Endothelial cell (in vitro differentiated cells): ENCODE results near the gene GDF15. TPM values are rescaled to one million over a fixed set of nuclear protein-coding genes. Genes with fewer than 3 reads are reported as not detected.
"Not testable (repeated sequence)": the region's sequence is repeated elsewhere in the genome, so short reads cannot be mapped to it uniquely, and the experiment has no call there.

Experiments used
- DNase-seq: peaks from one replicate; pipeline ENCODE4 v3.0.0; 2021; ENCODE audit warnings: low spot score
- H3K27ac Mint-ChIP-seq: one replicate; pipeline ENCODE4 v1.8.0; 2021; ENCODE audit warnings: mixed read lengths, inconsistent platforms; ENCODE audit not compliant: unreplicated experiment
- H3K27me3 Mint-ChIP-seq: one replicate; pipeline ENCODE4 v1.8.0; 2021; ENCODE audit warnings: mild to moderate bottlenecking, moderate library complexity, mixed read lengths, inconsistent platforms; ENCODE audit not compliant: unreplicated experiment
- H3K36me3 Mint-ChIP-seq: one replicate; pipeline ENCODE4 v1.8.0; 2021; ENCODE audit warnings: mild to moderate bottlenecking, low read depth, mixed read lengths, inconsistent platforms; ENCODE audit not compliant: unreplicated experiment
- H3K4me1 Mint-ChIP-seq: one replicate; pipeline ENCODE4 v1.8.0; 2021; ENCODE audit warnings: mild to moderate bottlenecking, mixed read lengths, inconsistent platforms; ENCODE audit not compliant: unreplicated experiment
- H3K4me3 Mint-ChIP-seq: one replicate; pipeline ENCODE4 v1.8.0; 2021; ENCODE audit warnings: mild to moderate bottlenecking, mixed read lengths, inconsistent platforms; ENCODE audit not compliant: unreplicated experiment
- H3K9me3 Mint-ChIP-seq: one replicate; pipeline ENCODE4 v1.8.0; 2021; ENCODE audit warnings: mixed read lengths, inconsistent platforms; ENCODE audit not compliant: unreplicated experiment
- total RNA-seq: library from RNA; stranded (reverse); fragmentation: NEBNext Ultra II Directional; extraction: Animal tissue kit (Norgen Biotek cat#: 25700); gene quantifications from one replicate; pipeline ENCODE4 v1.2.1, GENCODE V29; 2021; ENCODE audit not compliant: unreplicated experiment
- TF ChIP-seq, protein P1 (sequence below): fragments of 200-600 bp; sonication (generic); IDR thresholded peaks from one replicate; pipeline ENCODE4 v1.5.0; 2021; ENCODE audit warnings: antibody characterized with exemption; ENCODE audit not compliant: unreplicated experiment

The GDF15 gene
- total RNA-seq, 1 donor from 2014 or later, result 1.3 TPM

DNA sequence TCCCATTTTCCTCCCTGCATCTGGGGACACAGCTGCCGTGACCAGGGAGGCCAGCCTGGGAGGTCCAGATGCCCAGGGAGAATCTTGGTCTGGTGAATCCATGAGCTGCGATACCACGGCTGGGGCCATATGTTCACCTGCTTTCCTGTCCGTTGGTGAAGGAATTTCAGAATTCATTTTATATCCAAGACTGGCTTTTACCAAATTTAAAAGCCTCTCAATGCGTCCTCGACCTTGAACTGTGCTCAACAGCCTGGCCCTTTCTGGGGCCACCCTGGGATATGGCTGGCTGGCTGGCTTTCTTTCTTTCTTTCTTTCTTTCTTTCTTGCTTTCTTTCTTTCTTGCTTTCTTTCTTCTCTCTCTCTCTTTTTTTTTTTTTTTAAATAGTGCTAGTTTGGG is 22.2 kb upstream of the GDF15 start:
- Mint-ChIP-seq H3K4me1 (peaks cover 13% of the 10 kb centered on the region), H3K36me3 (peaks cover 22% of the 10 kb centered on the region)

GRCh38 chr19:18364277-18364825 is 21.6 kb upstream of the GDF15 start:
- DNase-seq, H3K9me3 Mint-ChIP-seq, H3K27me3 Mint-ChIP-seq, H3K4me3 Mint-ChIP-seq: not testable (repeated sequence)
- Mint-ChIP-seq H3K27ac (peak overlapping the region; percentile 57), H3K36me3 (peaks cover 17% of the 10 kb centered on the region), H3K4me1 (peaks cover 13% of the 10 kb centered on the region)

More for the DNA sequence above, 22.2 kb upstream of the GDF15 start:
- Mint-ChIP-seq H3K27me3 (no peaks in the 10 kb centered on the region), H3K4me3 (no peak overlapping the region), H3K27ac (peak overlapping the region; percentile 57), H3K9me3 (no peaks in the 10 kb centered on the region)
- TF ChIP-seq, protein P1, sequence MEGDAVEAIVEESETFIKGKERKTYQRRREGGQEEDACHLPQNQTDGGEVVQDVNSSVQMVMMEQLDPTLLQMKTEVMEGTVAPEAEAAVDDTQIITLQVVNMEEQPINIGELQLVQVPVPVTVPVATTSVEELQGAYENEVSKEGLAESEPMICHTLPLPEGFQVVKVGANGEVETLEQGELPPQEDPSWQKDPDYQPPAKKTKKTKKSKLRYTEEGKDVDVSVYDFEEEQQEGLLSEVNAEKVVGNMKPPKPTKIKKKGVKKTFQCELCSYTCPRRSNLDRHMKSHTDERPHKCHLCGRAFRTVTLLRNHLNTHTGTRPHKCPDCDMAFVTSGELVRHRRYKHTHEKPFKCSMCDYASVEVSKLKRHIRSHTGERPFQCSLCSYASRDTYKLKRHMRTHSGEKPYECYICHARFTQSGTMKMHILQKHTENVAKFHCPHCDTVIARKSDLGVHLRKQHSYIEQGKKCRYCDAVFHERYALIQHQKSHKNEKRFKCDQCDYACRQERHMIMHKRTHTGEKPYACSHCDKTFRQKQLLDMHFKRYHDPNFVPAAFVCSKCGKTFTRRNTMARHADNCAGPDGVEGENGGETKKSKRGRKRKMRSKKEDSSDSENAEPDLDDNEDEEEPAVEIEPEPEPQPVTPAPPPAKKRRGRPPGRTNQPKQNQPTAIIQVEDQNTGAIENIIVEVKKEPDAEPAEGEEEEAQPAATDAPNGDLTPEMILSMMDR, result no peak
- no peak for DNase-seq

- peak; percentile 15 for DNase-seq
- H3K27ac Mint-ChIP-seq, result peak overlapping the region; percentile 57
- H3K4me3 Mint-ChIP-seq, result peak overlapping the region; percentile 76
- H3K9me3 Mint-ChIP-seq, result no peaks in the 10 kb centered on the region
- peaks cover 3% of the 10 kb centered on the region for H3K27me3 Mint-ChIP-seq
- TF ChIP-seq, protein P1, result no peak
- peaks cover 13% of the 10 kb centered on the region for H3K4me1 Mint-ChIP-seq
- peaks cover 12% of the 10 kb centered on the region for H3K36me3 Mint-ChIP-seq
Observed at GRCh38 chr19:18364826-18365528, 21.0 kb upstream of the GDF15 start.

DNA sequence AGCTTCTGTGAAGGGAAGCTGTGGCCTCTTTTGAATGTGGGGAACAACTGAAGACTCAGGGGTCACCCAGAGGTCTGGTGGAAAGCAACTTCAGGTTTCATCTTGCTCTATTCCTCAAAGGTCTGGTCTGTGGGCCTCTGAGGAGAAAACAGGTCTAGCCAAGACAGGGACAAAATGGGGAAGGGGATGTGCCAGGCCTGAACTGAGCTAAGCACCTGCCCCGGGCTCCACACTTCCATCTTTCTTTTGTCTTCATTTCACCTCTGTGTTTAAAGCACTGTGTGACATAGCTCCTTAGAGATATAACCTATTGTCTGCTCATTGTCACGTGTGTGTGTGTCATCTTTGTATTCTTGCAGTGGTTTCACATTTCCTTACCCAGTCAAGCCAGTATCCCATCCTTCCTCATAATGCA is 19.9 kb upstream of the GDF15 start:
- peaks cover 11% of the 10 kb centered on the region for H3K36me3 Mint-ChIP-seq
- H3K27me3 Mint-ChIP-seq, result peaks cover 3% of the 10 kb centered on the region
- H3K4me3 Mint-ChIP-seq, result no peak overlapping the region
- TF ChIP-seq, protein P1, result no peak
- no peak for DNase-seq
- H3K9me3 Mint-ChIP-seq, result no peaks in the 10 kb centered on the region
- H3K4me1 Mint-ChIP-seq, result peaks cover 13% of the 10 kb centered on the region
- no peak overlapping the region for H3K27ac Mint-ChIP-seq

GRCh38 chr19:18368504-18369222 is 17.3 kb upstream of the GDF15 start:
- TF ChIP-seq, protein P1, result no peak
- DNase-seq, result no peak
- Mint-ChIP-seq H3K27ac (no peak overlapping the region), H3K4me3 (no peak overlapping the region), H3K36me3 (no peaks in the 10 kb centered on the region), H3K9me3 (no peaks in the 10 kb centered on the region), H3K4me1 (peaks cover 16% of the 10 kb centered on the region), H3K27me3 (peaks cover 3% of the 10 kb centered on the region)
